Putamen (tissue), 1 donor: ENCODE data around the gene PLCD4.

Experiments used
- DNase-seq: peaks from one replicate; pipeline ENCODE4 v3.0.0-alpha.2; 2016; ENCODE audit warnings: low spot score

Gene PLCD4

GRCh38 chr2:218607436-218608115 is at the start of gene PLCD4:
Gene PLCD4 (plus strand): TSS chr2:218607899. CDS start chr2:218615740, 7,841 bp downstream.
- DNase-seq: no peak

GRCh38 chr2:218557941-218558340 is 49.8 kb upstream of the PLCD4 start:
- DNase-seq: no peak

- no peak for DNase-seq
These were observed 48.7 kb upstream of the PLCD4 start for GRCh38 chr2:218558986-218559385.

- DNase-seq: no peak
These were observed 43.6 kb upstream of the PLCD4 start for GRCh38 chr2:218564056-218564455.

- DNase-seq: no peak
These were observed 41.4 kb upstream of the PLCD4 start for GRCh38 chr2:218566296-218566695.

- DNase-seq: no peak
These were observed 39.9 kb upstream of the PLCD4 start for GRCh38 chr2:218567797-218568189.

- peak; percentile 98 for DNase-seq
These were observed 39.3 kb upstream of the PLCD4 start, which contains the start of the genes CNOT9 and USP37 for GRCh38 chr2:218568190-218569037. Gene CNOT9 (plus strand): TSS chr2:218568839. CDS start chr2:218568955, 116 bp downstream. Gene USP37 (minus strand): TSS chr2:218568351. CDS start chr2:218558653, 9,698 bp downstream.

GRCh38 chr2:218569038-218569431 is 38.7 kb upstream of the PLCD4 start:
- no peak for DNase-seq

- DNase-seq: no peak
These were observed 37.8 kb upstream of the PLCD4 start for GRCh38 chr2:218569661-218570500.

GRCh38 chr2:218570850-218571249 is 36.8 kb upstream of the PLCD4 start:
- DNase-seq: no peak

GRCh38 chr2:218576854-218577253 is 30.8 kb upstream of the PLCD4 start:
- DNase-seq: peak; percentile 56

GRCh38 chr2:218577482-218578220 is 30.0 kb upstream of the PLCD4 start:
- no peak for DNase-seq

GRCh38 chr2:218578272-218578877 is 29.3 kb upstream of the PLCD4 start:
- no peak for DNase-seq

- no peak for DNase-seq
These were observed 25.6 kb upstream of the PLCD4 start for GRCh38 chr2:218582076-218582475.

- no peak for DNase-seq
These were observed 23.5 kb upstream of the PLCD4 start for GRCh38 chr2:218583983-218584850.

GRCh38 chr2:218585541-218585940 is 22.2 kb upstream of the PLCD4 start:
- no peak for DNase-seq

GRCh38 chr2:218605432-218605831 is 2.3 kb upstream of the PLCD4 start:
- DNase-seq: no peak

- no peak for DNase-seq
These were observed 8.2 kb downstream of the PLCD4 start for GRCh38 chr2:218615868-218616315.

GRCh38 chr2:218618102-218618860 is 10.6 kb downstream of the PLCD4 start:
- DNase-seq: no peak
